GM21786 (cell line): ENCODE results near the gene KLHDC3.
A peak's percentile ranks its signal among the peaks of the same experiment; 100 is the strongest.

Source experiments
- ATAC-seq: cut with Tn5 transposase; IDR thresholded peaks from one replicate; pipeline ENCODE4 v1.9.1; 2021; ENCODE audit not compliant: unreplicated experiment

Gene KLHDC3

DNA sequence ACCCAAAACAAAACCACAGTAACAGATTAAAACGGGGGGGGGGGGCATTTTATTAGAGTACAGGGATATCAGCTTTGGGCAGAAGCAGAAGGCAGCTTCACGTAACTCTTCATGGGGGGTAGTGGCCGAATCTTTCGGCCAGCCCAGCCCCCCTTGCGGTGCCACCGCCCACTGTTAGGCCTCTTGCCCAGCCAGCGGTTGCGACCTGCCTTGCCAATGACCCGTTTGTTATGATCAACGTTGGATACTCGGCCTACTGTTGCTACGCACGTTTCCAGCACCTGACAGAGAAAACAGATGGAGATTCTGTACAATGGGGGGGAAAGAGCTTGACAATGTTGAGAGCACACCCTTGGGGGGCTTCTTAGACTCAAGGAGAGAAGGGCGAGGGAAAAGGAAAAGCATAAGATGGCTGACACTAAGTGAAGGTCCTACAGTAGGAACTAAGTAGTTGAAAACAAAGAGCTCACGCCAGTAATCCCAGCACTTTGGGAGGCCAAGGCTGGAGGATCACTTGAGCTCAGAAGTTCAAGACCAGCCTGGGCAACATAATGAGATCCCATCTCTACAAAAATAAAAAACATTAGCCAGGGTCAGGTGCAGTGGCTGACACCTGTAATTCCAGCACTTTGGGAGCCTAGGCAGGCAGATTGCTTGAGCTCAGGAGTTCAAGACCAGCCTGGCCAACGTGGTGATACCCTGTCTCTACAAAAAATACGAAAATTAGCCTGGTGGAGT is 40.3 kb downstream of the KLHDC3 start:
- ATAC-seq = no peak

DNA sequence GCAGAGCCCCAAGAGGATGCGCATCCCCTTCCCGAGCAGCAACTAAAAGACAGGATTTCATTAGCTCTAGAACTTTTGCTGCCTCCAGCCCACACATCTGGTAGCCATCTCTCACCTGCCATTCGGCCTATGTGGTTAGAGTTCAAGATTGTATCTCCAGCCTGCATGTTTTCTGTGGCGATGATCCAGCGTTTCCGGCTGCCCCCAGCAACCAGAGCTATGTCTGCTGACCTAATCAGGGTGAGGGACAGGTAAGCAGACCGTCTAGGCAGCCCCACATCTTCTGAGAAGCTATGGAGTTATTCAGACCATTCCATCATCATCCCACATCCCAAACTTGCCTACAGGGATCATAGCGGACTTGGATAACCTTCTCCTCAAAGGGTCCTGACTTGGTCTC is 41.9 kb downstream of the KLHDC3 start:
- no peak for ATAC-seq

- ATAC-seq = no peak
Observed at GRCh38 chr6:43058531-43058930, 44.5 kb downstream of the KLHDC3 start.

DNA sequence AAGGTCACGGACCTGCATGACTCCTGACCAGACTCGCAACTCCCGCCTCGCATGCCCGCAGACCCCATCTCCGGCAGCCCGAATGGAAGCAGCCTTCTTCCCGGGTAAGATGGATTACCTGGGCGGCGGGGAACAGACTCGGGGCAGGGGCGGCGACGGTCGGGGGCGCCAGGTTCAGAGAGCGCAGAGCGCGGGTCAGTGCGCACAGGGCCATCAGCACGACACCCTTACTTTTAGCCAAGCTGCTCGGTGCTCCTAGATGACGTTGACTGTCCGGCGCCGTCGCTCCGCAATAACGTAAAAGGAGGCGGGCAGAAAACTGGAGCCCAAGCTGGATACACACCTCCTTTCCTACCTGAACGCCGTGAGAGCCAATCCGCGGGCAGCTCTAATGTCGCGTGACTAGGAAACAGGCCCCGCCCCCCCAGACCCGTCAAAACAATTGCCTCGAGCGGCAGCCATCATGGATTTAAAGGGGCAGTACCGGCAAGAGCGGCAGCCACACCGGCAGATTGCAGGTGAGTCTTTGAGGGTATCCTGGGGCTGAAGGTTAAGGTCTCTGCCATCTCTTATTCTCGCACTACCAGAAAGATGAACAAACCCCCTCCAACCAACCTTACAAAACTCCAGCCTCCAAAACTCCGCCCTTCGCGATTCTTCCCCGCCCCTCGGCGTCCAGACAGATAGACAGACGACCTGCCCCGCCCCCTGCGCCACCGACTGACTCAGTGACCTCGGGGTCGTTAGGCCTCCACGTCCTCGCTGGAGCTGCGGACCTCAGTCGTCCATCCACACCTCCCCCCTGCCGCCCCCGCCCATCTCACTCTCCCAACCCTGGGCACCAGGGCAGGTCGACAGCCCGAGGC is 45.4 kb downstream of the KLHDC3 start, which contains the start of the genes KLC4 and MRPL2:
KLC4 (plus strand) TSS at position 464 of the 866 bp plus-strand sequence. CDS start 1,705 bp downstream, outside the sequence.
MRPL2 (minus strand) TSS at position 267 of the 866 bp plus-strand sequence; CDS start at position 214, 53 bp downstream.
- ATAC-seq = peak; percentile 94

- ATAC-seq = no peak
Observed at GRCh38 chr6:43060034-43060754, 46.1 kb downstream of the KLHDC3 start.

- no peak for ATAC-seq
Observed at GRCh38 chr6:43060755-43061633, 46.9 kb downstream of the KLHDC3 start.

DNA sequence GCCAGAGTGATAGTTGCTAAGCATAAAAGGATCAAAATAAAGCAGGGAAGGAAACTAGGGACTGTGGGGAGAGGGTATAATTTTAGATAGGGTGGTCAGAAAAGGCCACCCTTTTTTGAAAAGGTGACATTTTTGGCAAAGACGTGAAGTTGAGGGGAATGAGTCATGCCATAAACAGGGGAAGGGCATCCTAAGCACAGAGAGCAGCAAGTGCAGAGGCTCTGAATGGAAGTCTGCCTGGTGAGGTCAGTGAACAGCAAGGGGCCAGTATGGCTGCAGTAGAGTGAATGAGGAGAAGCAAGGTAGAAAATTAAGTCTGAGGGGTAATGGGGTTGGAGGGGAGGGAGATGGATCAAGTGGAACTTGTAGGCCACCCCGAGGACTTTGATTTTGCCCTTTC is 47.8 kb downstream of the KLHDC3 start:
- no peak for ATAC-seq

GRCh38 chr6:43062818-43063217 is 48.8 kb downstream of the KLHDC3 start:
- no peak for ATAC-seq

DNA sequence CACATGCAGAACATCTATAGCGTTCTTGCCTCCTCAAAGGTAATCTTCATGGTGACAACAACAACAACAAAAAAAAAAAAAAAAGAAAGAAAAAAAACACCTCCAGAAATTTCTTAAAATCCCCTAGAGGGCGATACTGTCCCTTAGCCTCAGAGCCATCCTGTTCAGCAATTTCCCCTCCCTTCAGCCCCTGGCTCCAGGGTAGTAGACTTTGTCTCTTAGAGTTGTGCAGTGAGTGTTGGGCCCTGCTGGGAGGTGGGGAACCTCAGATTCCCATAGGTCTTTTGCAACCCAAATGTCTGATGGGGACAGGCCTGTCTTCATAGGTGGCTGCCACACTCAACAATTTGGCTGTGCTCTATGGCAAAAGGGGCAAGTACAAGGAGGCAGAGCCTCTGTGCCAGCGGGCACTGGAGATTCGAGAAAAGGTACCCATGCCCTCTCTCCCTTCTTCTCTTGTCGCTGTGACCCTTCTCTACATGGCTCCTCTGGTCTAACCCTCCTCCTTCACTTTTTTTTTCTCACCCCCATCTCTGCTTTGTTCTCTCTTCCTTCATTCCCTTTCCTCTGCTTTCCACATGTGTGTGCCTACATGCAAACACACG is 56.1 kb downstream of the KLHDC3 start:
- no peak for ATAC-seq
